GM18507 (cell line): ENCODE data around the gene SKIC2.
"Not testable (repeated sequence)": the region's sequence is repeated elsewhere in the genome, so short reads cannot be mapped to it uniquely, and the experiment has no call there.

Source experiments
- DNase-seq: peaks from one replicate; pipeline ENCODE4 v3.0.0; 2011; ENCODE audit warnings: low read depth; ENCODE audit not compliant: insufficient read length; ENCODE audit errors: extremely low spot score
- FAIRE-seq: peaks from 2 replicates; lab custom pipeline; 2011; peaks lifted over from hg19 to GRCh38; lab: Jason Lieb, UNC

Gene SKIC2

GRCh38 chr6:31967926-31968320 lies 8.9 kb downstream of the SKIC2 start:
- FAIRE-seq (no peak), DNase-seq (no peak)

- DNase-seq (no peak), FAIRE-seq (no peak)
Observed at GRCh38 chr6:31968326-31968725, 9.4 kb downstream of the SKIC2 start.

GRCh38 chr6:31968791-31969711 lies 10.1 kb downstream of the SKIC2 start:
- DNase-seq (no peak), FAIRE-seq (no peak)

GRCh38 chr6:31969712-31970603 lies 11.0 kb downstream of the SKIC2 start:
- FAIRE-seq (no peak), DNase-seq (no peak)

GRCh38 chr6:31970604-31971271 lies 11.8 kb downstream of the SKIC2 start:
- no peak for FAIRE-seq
- no peak for DNase-seq

GRCh38 chr6:31971279-31971992 lies 12.5 kb downstream of the SKIC2 start:
- no peak for FAIRE-seq
- no peak for DNase-seq

- peak; percentile 95 for FAIRE-seq
Observed at GRCh38 chr6:31971993-31972708, 13.2 kb downstream of the SKIC2 start, which contains the start of gene DXO. Gene DXO (minus strand): TSS chr6:31972138. CDS start chr6:31971675, 463 bp downstream.

GRCh38 chr6:31972709-31973350 lies 13.9 kb downstream of the SKIC2 start:
- no peak for FAIRE-seq

More at GRCh38 chr6:31971993-31972708, 13.2 kb downstream of the SKIC2 start, which contains the start of gene DXO:
- peak; percentile 94 for DNase-seq

GRCh38 chr6:31976065-31976464 lies 17.1 kb downstream of the SKIC2 start:
- not testable (repeated sequence) for DNase-seq, FAIRE-seq

More at GRCh38 chr6:31972709-31973350, 13.9 kb downstream of the SKIC2 start:
- no peak for DNase-seq

GRCh38 chr6:31977816-31978431 lies 18.9 kb downstream of the SKIC2 start:
- FAIRE-seq (no peak), DNase-seq (no peak)

- DNase-seq (no peak), FAIRE-seq (no peak)
Observed at GRCh38 chr6:31978831-31979230, 19.9 kb downstream of the SKIC2 start.

- DNase-seq (no peak), FAIRE-seq (no peak)
Observed at GRCh38 chr6:31979238-31979898, 20.4 kb downstream of the SKIC2 start.

- not testable (repeated sequence) for DNase-seq, FAIRE-seq
Observed at GRCh38 chr6:31980195-31980876, 21.4 kb downstream of the SKIC2 start.

- not testable (repeated sequence) for FAIRE-seq, DNase-seq
Observed at GRCh38 chr6:31980998-31981397, 22.0 kb downstream of the SKIC2 start.

GRCh38 chr6:31981744-31982143 lies 22.8 kb downstream of the SKIC2 start, which contains the start of gene C4A:
Gene C4A (plus strand): TSS chr6:31982057. CDS start chr6:31982108, 51 bp downstream.
- not testable (repeated sequence) for FAIRE-seq, DNase-seq

GRCh38 chr6:31989363-31989762 lies 30.4 kb downstream of the SKIC2 start:
- FAIRE-seq, DNase-seq: not testable (repeated sequence)
